NOMO-1 treated with dmso at 0.1 percent for 144 hours (cell line): Measurements from ENCODE around the gene SFXN3.
"Not testable (repeated sequence)": the region's sequence is repeated elsewhere in the genome, so short reads cannot be mapped to it uniquely, and the experiment has no call there.

Experiments
- DNase-seq: peaks from one replicate; lab custom pipeline; 2025; ENCODE audit not compliant: unreplicated experiment; lab: John Stamatoyannopoulos, UW

Gene SFXN3

DNA sequence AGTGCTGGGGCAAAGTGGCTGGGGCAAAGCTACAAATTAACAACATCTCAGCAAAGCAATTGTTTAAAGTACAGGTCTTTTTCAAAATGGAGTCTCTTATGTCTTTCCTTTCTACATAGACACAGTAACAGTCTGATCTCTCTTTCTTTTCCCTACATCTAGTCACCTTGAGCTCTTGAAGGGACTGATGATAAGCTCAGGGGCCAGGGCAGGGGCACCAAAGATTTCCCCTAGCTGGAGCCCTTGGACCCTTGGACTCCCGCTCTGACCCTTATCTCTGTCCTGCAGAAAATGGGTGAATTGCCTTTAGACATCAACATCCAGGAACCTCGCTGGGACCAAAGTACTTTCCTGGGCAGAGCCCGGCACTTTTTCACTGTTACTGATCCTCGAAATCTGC is 3.4 kb downstream of the SFXN3 start:
- DNase-seq = not testable (repeated sequence)

DNA sequence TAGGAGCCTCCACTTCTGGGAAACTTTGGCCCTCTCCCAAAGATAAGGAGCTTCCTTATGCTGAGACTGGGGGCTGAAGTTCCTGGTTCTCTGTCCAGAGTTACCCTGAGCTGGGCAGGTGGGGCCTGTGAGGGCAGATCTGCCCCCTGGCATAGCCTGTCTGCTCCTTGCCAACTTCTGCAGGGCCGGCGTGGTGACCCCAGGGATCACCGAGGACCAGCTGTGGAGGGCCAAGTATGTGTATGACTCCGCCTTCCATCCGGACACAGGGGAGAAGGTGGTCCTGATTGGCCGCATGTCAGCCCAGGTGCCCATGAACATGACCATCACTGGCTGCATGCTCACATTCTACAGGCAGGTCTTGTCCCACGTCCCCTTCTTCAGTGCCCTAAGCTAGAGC is 4.3 kb downstream of the SFXN3 start:
- DNase-seq = no peak

DNA sequence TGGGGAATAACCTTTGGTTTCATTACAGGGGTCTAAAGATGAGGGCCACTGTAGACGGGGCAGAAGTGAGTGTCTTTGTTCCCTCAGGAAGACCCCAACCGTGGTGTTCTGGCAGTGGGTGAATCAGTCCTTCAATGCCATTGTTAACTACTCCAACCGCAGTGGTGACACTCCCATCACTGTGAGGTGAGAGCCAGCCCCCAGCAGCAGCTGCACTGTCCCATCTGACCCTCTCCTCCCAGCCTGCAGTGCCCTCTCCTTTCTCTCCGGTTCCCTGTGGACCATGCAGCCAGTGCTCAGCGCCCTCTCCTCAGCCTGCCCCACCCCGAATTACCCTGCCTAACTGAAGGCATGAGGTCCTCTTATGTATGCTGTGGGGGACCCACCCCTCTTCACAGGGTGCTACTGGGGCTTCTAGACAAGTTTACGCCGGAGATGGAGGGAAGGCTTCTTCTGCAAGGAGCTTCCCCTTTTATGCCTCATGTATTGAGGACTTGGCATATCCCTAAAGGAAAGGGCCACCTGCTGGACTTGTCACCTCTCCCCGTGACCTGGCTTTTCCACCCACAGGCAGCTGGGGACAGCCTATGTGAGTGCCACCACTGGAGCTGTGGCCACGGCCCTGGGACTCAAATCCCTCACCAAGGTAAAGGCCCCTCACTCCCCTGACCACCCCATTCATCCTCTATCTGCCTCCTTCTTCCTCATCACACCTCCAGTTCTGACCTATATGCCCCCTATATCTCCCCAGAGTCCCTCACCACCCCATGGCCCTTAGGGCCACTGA is 5.1 kb downstream of the SFXN3 start:
- DNase-seq = no peak

DNA sequence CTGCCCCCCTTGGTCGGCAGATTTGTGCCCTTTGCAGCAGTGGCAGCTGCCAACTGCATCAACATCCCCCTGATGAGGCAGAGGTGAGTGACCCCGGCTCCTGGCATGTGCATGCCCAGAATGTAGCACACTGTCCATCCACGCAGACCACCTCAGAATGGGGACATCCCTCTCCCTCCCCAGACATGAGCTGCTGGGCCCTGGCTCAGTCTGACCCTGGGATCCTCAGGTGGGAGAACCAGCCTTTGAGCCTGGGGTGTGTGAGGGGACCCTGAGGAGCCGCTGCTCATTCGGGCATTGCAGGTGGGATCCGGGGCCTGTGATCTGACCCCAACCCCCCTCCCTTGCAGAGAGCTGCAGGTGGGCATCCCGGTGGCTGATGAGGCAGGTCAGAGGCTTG is 5.7 kb downstream of the SFXN3 start:
- no peak for DNase-seq

DNA sequence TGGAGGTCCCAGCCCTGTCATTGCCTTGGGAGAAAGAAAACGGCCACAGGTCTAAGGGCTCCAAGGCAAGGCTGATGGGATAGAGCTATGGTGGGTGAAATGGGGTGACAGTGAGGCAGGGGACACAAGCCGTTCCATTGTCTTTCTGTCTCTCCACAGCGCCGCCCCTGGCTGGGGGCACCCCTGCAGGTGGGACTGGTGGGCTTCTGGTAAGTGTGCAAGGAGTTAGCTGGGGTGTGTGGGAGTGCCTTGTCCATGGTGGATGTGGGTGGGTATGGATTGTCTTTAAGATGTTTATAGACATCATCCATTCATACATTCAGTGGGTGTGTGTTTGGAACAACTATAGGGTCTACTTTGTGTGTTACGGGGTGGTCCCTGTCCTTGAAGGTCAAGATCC is 7.5 kb downstream of the SFXN3 start:
- no peak for DNase-seq

DNA sequence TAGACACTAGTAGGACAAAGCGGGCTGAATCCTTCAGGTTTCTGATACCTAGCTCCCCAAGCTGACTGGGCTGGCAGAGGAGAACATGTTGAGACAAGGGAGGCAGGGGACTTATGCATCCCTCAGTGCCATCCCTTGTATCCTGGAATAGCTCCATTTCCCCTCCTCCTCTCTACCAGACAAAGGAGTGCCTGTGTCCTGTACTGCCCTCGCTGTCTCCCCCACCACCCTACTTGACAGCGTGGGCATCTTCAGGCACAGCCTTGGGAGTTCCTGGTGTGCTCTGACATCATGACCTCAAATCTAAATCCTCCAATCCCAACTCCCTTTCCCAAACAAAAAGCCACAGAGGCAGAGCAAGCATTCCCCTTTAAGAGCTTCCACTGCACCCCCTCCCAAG is 9.0 kb downstream of the SFXN3 start:
- DNase-seq = no peak

DNA sequence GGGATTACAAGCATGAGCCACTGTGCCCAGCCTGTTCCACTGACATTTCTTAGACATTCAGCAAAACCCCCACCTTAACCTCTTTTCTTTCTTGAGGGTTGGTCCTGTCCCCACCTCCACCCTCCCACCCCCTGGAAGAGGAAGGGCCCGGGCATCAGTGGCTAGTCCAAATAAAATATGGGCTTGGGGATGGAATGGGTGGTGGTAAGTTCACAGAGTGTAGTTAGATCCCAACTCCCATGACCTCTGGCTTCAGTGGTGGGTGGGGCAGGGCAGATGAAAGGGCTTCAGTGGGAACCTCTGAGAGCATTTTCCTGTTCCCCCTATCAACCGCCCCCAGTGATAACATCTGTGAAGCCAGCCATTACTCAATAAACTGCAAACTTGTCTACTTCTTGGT is 9.8 kb downstream of the SFXN3 start:
- no peak for DNase-seq

DNA sequence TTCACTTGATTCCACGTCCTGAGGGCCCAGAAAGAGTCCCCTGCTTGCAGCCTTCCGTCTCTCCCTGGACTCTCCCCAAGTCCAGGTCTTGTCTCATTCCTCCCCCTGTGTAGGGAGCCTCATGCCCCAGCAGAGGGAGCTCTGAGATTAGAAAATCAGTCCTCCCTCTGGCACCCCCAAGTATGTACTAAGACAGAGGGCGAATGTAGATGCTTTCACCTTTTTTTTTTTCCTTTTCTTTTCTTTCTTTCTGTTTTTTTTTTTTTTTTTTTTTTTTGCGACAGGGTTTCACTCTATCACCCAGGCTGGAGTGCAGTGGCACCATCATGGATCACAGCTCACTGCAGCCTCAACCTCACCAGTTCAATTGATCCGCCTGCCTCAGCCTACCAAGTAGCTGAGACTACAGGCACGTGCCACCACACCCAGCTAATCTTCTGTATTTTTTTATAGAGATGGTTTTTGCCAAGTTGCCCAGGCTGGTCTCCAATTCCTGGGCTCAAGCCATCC is 10.3 kb downstream of the SFXN3 start:
- peak; percentile 56 for DNase-seq

DNA sequence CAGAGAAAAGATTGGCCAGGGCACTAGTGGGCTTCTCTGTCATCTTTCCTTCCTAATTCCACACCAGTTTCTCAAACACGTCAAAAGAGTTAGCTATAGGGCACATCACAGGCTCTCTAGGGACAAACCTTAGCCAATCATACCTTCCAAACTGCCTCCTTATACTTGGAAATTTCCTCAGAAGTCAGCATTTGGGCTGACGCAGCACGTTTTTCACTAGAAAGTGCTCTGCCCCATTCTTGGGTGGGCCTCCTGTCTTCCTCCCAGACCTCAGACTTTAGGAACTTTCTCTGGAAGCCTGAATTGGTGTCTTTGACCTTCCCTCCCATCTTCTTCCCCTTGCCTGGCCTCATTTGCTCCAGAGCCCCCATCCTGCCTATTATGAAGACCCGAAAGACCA is 11.1 kb downstream of the SFXN3 start:
- DNase-seq = no peak

DNA sequence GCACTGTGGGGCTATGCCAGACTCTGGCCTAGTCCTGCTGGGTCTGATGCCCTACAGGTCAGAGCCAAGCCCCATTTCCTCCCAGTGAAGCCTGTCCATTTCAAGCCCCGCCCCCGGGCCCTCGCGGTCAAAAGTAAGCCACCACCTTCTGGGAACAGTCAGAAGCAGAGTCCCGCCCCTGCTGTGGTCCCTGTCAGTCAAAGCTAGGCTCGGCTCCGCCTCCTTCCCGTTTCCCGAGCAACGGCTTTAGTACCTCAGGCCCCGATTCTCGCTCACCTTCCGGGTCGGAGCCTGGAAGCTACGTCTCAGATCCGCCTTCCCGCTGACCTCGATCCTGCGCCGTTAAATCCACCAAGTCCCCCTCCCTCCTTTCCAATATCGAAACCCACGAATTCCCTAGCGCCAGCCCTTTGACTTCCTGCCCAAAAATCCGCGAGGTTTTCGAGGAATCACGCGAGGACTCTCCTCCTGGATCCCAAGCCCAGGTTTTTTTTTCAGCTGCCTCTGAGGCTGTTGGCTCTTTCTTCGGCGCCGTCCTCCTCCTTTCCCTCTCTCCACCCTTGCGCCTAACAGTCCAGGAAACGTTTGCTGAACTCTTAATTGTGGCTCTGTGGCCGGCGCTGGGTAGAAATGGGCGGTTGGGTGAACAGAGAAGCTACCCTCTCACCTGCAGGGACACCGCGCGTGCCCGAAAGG is 11.8 kb downstream of the SFXN3 start:
- peak; percentile 92 for DNase-seq

DNA sequence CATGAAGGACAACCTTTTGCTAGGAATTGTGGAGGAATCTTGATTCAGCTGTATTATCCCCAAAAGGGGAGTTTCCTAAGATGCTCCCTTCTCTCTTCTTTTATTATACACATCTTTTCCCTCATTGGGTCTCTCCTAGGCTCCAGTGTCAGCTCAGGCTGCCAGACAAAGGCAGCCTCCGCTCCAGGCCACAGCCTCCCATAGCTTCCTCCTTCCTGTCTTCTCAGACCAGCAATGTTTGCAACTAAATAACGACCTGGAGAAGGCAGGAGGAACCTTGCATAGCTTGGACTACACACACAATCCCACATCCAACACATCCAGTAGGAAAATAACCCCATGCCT is 12.3 kb downstream of the SFXN3 start:
- no peak for DNase-seq

DNA sequence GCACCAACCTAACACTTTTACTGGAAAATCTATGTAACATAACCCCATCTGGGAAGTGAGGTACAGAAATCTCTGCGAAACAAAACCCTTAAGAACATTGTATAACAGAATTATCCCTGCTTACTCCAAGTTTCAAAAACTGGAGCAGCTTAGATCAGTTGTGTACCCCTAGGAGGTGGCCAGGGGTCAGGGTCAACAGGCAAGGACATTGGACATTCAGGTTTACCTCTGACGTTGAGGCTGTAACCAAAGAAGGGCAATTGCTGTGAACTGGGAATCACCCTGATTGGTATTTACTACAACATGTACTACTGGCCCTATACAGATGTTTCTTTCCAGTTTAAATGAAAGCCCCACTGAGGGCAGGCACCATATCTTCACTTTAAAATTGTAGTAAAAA is 13.1 kb downstream of the SFXN3 start:
- DNase-seq = no peak

DNA sequence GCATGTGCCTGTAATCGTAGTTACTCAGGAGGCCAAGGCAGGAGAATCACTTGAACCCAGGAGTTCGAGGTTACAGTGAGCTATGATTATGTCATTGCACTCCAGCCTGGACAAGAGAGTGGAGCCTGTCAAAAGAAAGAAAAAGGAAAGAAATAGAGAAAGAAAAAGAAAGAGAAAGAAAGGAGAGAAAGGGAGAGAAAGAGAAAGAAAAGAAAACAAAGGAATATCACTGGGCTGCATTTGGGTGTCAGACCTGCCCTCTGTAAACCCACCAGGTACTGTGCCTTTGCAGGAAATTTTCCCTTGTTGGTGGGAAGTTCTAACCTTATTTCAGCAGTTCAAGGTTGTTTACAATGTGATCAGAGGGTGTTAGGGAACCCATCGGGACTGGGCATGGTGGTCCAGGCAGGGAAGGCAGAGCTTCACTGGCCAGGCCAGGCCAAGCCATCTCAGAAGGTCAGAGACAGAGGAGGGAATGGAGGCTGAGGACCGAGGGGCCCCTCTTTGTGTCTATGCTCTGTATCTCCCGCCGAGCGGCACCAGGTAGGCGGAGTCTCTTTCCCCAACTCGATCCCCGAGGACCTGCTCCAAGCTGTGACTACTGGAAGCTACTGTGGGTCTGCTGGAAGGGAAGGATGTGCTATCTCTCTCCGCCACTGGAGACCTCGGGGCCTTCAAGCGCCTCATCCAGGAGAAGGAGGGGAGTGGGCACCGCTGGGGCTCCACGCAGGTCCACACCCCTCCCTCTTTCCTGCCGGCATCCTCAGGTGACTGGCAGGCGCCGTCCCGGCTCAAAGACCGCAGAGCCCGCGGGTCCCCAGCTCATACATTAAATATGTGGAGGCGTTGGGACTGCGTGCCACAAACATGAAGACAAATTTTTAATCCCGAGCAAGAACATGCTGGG is 15.6 kb downstream of the SFXN3 start:
- DNase-seq = no peak

DNA sequence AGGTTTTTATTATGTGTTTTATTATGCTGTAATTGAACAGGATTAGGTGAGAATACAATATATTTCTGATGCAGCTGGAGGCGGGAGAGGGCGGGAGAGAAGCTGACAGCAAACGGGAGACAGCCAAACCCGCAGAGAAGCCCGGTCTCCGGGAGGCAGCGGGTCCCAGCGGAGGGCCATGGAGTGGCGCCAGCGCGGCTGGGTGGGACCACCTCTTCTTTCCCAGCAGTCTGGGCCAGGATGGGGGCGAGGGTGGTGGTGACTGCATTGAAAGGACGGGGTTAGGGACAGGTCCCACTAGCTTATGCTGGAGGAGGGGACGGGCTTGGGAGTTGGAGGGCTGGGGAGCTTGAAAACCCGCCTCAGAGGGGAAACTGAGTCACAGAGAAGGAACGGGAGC is 16.2 kb downstream of the SFXN3 start:
- DNase-seq = no peak

DNA sequence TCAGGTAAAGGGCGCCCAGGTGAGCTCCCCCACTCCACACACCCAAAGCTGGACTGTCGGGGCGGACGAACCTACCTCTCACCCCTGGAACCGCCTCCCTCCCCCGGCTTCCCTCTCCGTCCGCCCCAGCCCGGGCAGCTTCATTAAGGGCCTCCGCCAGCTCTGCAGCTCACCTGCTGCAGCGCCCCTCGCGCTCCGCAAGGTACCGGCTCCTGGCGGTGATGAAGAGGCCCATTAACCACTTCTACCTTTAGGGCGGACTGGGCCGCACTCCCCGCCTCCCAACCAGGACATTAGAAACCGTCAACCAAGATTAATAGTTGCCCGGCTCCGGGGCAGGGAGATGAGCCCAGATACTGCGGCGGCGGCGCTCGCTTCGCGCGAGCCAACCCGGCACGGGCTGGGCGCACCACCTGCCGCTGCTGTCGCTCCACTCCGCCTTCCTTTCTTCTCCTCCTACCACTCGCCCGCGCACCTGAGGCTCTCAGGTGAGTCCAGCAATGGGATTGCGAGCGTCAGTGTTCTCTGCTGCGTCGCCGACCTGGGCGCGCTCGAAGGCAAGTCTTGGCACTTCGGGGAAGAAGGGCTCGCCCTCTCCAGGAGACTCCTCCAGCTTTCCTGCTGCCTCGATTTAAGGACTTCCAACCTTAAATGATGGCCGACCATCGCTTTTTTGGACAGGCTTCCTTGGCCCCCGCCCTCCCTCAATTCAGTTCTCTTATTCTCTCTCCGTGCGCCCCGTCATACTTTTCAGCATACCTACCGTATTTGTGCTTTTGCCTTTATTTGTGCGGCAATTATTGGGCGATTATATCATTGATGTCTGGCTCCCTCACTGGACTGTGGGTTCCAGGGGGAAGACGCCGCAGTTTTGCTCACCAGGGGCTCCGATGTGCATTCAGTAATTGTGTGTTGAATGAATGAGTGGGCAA is 17.2 kb downstream of the SFXN3 start:
- DNase-seq = no peak

DNA sequence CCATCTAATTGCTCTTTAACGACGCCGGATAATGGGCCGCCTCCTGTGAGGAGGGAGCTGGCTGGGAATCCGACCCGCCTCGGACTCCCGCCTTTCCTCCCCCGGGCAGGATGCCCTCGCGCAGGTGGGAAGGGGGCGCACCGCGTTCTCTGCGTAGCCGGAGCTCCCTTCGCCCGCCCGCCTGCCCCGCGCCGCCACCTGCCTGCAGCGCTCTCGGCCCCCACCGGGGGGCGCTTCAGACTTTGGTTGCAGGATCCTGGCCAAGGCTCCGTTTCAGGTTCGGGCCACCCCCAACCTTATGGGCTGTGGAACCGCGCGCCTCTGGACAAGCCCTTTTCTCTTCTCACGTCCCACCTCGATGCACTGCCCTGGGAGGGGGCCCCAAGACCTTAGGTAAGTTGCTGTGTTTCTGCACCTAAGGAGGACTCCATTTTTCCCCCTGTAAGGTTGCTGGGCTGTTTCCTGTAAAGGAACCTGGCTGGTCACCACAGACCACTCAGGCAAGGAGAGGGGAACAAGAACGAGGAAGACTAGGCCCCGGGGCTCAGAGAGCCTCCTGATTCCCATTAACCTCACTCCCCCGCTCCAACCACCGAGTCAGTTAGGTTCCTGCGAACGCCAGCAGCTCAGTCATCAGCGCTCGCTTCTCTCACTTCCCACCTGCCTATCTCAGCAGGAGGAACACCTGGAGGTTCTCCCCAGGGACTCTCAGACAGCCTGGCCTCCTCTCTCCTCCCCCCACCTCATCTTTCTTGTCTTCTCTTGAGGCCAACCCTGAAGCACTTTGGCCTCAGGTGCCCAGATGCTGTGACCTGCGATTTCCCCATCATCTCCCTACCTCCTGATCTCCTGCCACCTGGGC is 19.4 kb downstream of the SFXN3 start:
- DNase-seq = no peak

DNA sequence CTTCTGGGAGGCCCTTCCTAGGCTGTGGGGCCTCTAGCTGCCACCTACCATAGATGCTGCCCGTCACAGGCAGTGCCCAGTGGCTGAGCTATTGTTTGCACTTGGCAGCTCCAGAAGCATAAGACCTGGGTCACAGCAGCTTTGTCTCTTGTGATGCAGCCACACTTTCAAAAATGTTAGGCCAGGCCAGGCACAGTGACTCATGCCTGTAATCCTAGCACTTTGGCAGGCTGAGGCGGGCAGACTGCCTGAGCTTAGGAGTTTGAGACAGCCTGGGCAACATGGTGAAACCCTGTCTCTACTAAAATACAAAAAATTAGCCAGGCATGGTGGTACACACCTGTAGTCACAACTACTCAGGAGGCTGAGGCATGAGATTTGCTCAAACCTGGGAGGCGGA is 21.3 kb downstream of the SFXN3 start:
- DNase-seq = no peak

DNA sequence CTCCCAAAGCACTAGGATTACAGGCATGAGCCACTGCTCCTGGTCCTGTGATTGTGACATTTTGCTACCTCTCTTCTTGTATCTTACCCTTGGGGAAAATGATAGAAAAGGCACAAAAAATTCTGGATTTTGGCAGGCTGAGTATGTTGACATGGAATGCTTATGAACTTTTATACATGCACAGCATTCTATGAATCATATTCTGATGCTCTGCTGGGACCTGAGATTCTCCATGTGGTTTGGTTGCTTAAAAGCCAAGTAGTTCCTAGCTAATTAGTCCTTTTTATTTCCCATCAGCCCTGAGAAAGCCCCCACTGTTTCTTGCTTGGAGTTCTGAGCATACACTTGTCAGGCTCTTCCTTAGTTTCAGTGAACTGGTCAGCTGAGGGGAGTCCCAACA is 22.5 kb downstream of the SFXN3 start:
- no peak for DNase-seq

DNA sequence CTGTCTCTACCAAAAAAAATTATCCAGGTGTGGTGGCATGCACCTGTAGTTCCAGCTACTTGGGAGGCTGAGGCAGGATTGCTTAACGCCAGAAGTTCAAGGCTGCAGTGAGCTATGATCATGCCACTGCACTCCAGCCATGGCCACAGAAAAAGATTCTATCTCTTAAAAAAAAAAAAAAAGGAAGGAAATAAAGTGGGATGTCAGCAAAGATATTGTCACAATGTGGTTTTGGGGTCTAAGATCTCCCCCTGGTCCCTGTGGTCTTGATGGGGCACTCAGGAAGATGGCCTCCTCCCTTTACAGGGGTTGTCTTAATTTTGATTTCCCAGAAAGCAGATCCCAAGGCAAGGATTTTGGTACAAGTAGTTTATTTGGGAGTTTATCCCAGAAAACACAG is 23.3 kb downstream of the SFXN3 start:
- DNase-seq = no peak

DNA sequence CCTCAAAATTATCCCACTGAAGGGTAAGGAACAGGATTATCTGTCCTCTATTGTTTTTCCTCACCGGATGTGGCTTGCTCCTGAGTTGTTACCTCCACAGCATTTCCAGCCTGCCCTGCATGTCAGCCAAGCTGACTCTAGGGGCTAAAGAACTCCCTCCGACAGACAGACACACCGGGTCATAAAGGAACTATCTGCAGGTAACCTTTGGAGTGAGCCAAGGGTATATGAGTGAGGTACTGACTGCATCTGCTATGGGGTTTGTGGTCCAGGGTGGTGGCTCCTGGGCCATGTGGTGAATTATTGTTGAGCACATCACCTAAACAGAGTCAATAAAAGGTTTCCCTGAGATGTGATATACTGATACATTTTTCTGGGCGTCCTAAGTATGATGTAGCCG is 23.8 kb downstream of the SFXN3 start:
- DNase-seq = no peak
